KMS-11 (cell line): ENCODE measurements around the gene CTPS2.
"Not testable (repeated sequence)": the region's sequence is repeated elsewhere in the genome, so short reads cannot be mapped to it uniquely, and the experiment has no call there.

Source experiments
- H2AFZ ChIP-seq: fragments of 200-600 bp; sonication (generic); 2 replicates; pipeline ENCODE4 v1.6.1; 2016; ENCODE audit warnings: antibody characterized with exemption, mixed run types, low read depth
- H3K27ac ChIP-seq: fragments of 200-600 bp; sonication (generic); 2 replicates; pipeline ENCODE4 v1.6.1; 2016; ENCODE audit warnings: mild to moderate bottlenecking, mixed run types
- H3K27me3 ChIP-seq: fragments of 200-600 bp; sonication (generic); 2 replicates; pipeline ENCODE4 v1.6.1; 2017; ENCODE audit warnings: mild to moderate bottlenecking, low read depth, mixed run types, moderate library complexity; ENCODE audit not compliant: insufficient read depth
- H3K36me3 ChIP-seq: fragments of 200-600 bp; sonication (generic); 2 replicates; pipeline ENCODE4 v1.6.1; 2017; ENCODE audit warnings: mild to moderate bottlenecking, mixed run types; ENCODE audit not compliant: insufficient read depth
- H3K4me1 ChIP-seq: fragments of 200-600 bp; sonication (generic); 2 replicates; pipeline ENCODE4 v1.6.1; 2016; ENCODE audit warnings: mild to moderate bottlenecking, low read depth, mixed run types; ENCODE audit not compliant: poor library complexity, severe bottlenecking
- H3K4me2 ChIP-seq: fragments of 200-600 bp; sonication (generic); 2 replicates; pipeline ENCODE4 v1.7.0; 2016; ENCODE audit warnings: mild to moderate bottlenecking, mixed run types
- H3K4me3 ChIP-seq: fragments of 200-600 bp; sonication (generic); IDR thresholded peaks from 2 replicates; pipeline ENCODE4 v1.6.1; 2017; ENCODE audit warnings: low read depth, low read length, mixed read lengths; ENCODE audit not compliant: insufficient read depth
- H3K79me2 ChIP-seq: fragments of 200-600 bp; sonication (generic); 2 replicates; pipeline ENCODE4 v1.6.1; 2016; ENCODE audit warnings: low read depth, mixed run types; ENCODE audit not compliant: insufficient read depth
- H3K9ac ChIP-seq: fragments of 200-600 bp; sonication (generic); 2 replicates; pipeline ENCODE4 v1.6.1; 2016; ENCODE audit warnings: mild to moderate bottlenecking, mixed run types
- H4K20me1 ChIP-seq: fragments of 200-600 bp; sonication (generic); 2 replicates; pipeline ENCODE4 v1.6.1; 2016; ENCODE audit warnings: mild to moderate bottlenecking, mixed run types; ENCODE audit not compliant: insufficient read depth
- CTCF ChIP-seq: fragments of 200-600 bp; sonication (generic); conservative IDR thresholded peaks from 2 replicates; pipeline ENCODE4 v1.6.1; 2017; ENCODE audit warnings: low read depth, mild to moderate bottlenecking, antibody characterized with exemption, low read length, moderate library complexity, mixed read lengths

The CTPS2 gene

GRCh38 chrX:16617382-16617781, 95.1 kb downstream of the CTPS2 start:
- H3K4me1 ChIP-seq = no peaks in the 10 kb centered on the region
- H3K79me2 ChIP-seq = no peaks in the 10 kb centered on the region
- no peaks in the 10 kb centered on the region for H3K36me3 ChIP-seq
- H3K4me3 ChIP-seq = no peak overlapping the region
- no peaks in the 10 kb centered on the region for H3K27me3 ChIP-seq
- no peak overlapping the region for H3K4me2 ChIP-seq
- no peaks in the 10 kb centered on the region for H4K20me1 ChIP-seq
- no peak overlapping the region for H2AFZ ChIP-seq
- TF ChIP-seq CTCF = no peak
- no peak overlapping the region for H3K27ac ChIP-seq
- H3K9ac ChIP-seq = no peak overlapping the region

GRCh38 chrX:16612257-16612897, 100.1 kb downstream of the CTPS2 start:
- no peaks in the 10 kb centered on the region for H4K20me1 ChIP-seq
- H3K27ac ChIP-seq = no peak overlapping the region
- H3K9ac ChIP-seq = no peak overlapping the region
- H2AFZ ChIP-seq = no peak overlapping the region
- no peaks in the 10 kb centered on the region for H3K36me3 ChIP-seq
- no peak overlapping the region for H3K4me2 ChIP-seq
- H3K4me3 ChIP-seq = no peak overlapping the region
- H3K27me3 ChIP-seq = no peaks in the 10 kb centered on the region
- TF ChIP-seq CTCF = no peak
- no peaks in the 10 kb centered on the region for H3K79me2 ChIP-seq
- H3K4me1 ChIP-seq = no peaks in the 10 kb centered on the region

DNA sequence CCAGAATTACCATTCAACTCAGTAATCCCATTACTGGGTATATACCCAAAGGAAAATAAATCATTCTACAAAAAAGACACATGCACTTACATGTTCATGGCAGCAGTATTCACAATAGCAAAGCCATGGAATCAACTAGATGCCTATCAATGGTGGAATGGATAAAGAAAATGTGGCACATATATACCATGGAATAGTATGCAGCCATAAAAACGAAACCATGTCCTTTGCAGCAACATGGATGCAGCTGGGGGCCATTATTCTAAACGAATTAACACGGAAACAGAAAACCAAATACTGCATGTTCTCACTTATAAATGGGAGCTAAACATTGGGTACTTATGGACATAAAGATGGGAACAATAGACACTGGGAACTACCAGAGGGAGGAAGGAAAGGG, 101.8 kb downstream of the CTPS2 start:
- H3K4me3 ChIP-seq, H3K27ac ChIP-seq, H3K4me2 ChIP-seq, H3K9ac ChIP-seq, H3K36me3 ChIP-seq, H3K27me3 ChIP-seq, H3K4me1 ChIP-seq, H4K20me1 ChIP-seq, H3K79me2 ChIP-seq, H2AFZ ChIP-seq: not testable (repeated sequence)

DNA sequence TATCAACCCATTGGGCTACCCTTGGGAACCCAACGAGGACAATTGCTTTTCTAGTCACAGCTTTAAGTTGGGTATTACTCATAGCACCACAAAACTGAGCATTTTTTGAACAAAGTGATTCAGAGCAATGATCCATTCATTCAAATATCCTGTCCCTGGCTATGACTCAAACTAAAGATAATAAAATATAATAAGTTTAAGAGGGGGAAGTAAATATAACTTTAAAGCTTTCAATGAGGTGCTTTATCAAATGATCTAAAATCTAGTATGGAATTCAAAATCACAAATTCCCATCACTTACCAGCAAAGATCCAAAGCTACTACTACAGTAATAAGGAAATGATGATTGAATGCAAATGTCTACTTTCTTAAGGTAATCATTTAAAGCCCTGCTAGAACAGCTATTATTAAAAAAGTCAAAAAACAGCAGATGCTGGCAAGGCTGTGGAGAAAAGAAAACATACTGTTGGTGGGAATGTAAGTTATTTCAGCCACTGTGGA, 102.3 kb downstream of the CTPS2 start:
- Histone ChIP-seq H3K4me1 (no peaks in the 10 kb centered on the region), H4K20me1 (no peaks in the 10 kb centered on the region), H3K27me3 (no peaks in the 10 kb centered on the region), H3K9ac (no peak overlapping the region), H2AFZ (no peak overlapping the region), H3K79me2 (no peaks in the 10 kb centered on the region), H3K4me3 (no peak overlapping the region), H3K4me2 (no peak overlapping the region), H3K27ac (no peak overlapping the region), H3K36me3 (no peaks in the 10 kb centered on the region)
- TF ChIP-seq CTCF = no peak

GRCh38 chrX:16606142-16606720, 106.2 kb downstream of the CTPS2 start:
- no peaks in the 10 kb centered on the region for H3K4me1 ChIP-seq
- H3K27ac ChIP-seq = no peak overlapping the region
- H4K20me1 ChIP-seq = no peaks in the 10 kb centered on the region
- no peak overlapping the region for H3K4me2 ChIP-seq
- H3K36me3 ChIP-seq = no peaks in the 10 kb centered on the region
- no peak overlapping the region for H3K9ac ChIP-seq
- H3K4me3 ChIP-seq = no peak overlapping the region
- no peaks in the 10 kb centered on the region for H3K27me3 ChIP-seq
- no peak overlapping the region for H2AFZ ChIP-seq
- no peak for TF ChIP-seq CTCF
- H3K79me2 ChIP-seq = no peaks in the 10 kb centered on the region
